Liver (tissue), 3 donors: Measurements from ENCODE around the gene ALPP.

Experiments
- CTCF ChIP-seq: fragments of 150-350 bp; IDR thresholded peaks from 2 replicates; pipeline ENCODE4 v1.5.1; 2017; ENCODE audit warnings: improper control_type of control experiment, low read depth, low read length; ENCODE audit not compliant: missing input control
- GABPA ChIP-seq, 2 donors: IDR thresholded peaks in 1 of 2; conservative IDR thresholded peaks in 1 of 2; 2 replicates each; pipeline ENCODE4 v1.6.1; 2016; ENCODE audit warnings: antibody characterized with exemption in 2 of 2, mild to moderate bottlenecking in 1 of 2, moderate library complexity in 1 of 2
- JUND ChIP-seq, 2 donors: IDR thresholded peaks; 2 replicates each; pipeline ENCODE4 v1.6.1; 2016; ENCODE audit warnings: antibody characterized with exemption in 2 of 2
- RAD21 ChIP-seq, 2 donors: IDR thresholded peaks; 2 replicates each; pipeline ENCODE4 v1.6.1; 2016; ENCODE audit warnings: antibody characterized with exemption in 2 of 2, mild to moderate bottlenecking in 2 of 2
- RXRA ChIP-seq, 2 donors: IDR thresholded peaks; 2 replicates each; pipeline ENCODE4 v1.6.1; 2017 to 2018; ENCODE audit warnings: antibody characterized with exemption in 2 of 2, mild to moderate bottlenecking in 1 of 2
- TAF1 ChIP-seq: conservative IDR thresholded peaks from 2 replicates; pipeline ENCODE4 v1.6.1; 2016; ENCODE audit warnings: antibody characterized with exemption, mild to moderate bottlenecking
- YY1 ChIP-seq: IDR thresholded peaks from 2 replicates; pipeline ENCODE4 v1.6.1; 2016; ENCODE audit warnings: antibody characterized with exemption, mild to moderate bottlenecking
- TF ChIP-seq, protein P1 (sequence below): IDR thresholded peaks from 2 replicates; pipeline ENCODE4 v1.6.1; 2016; ENCODE audit warnings: antibody characterized with exemption
- TF ChIP-seq, protein P2 (sequence below): IDR thresholded peaks from 2 replicates; pipeline ENCODE4 v1.6.1; 2016; ENCODE audit warnings: antibody characterized with exemption, mild to moderate bottlenecking
- donor health status: healthy.
- donor health status: healthy.

DNA sequence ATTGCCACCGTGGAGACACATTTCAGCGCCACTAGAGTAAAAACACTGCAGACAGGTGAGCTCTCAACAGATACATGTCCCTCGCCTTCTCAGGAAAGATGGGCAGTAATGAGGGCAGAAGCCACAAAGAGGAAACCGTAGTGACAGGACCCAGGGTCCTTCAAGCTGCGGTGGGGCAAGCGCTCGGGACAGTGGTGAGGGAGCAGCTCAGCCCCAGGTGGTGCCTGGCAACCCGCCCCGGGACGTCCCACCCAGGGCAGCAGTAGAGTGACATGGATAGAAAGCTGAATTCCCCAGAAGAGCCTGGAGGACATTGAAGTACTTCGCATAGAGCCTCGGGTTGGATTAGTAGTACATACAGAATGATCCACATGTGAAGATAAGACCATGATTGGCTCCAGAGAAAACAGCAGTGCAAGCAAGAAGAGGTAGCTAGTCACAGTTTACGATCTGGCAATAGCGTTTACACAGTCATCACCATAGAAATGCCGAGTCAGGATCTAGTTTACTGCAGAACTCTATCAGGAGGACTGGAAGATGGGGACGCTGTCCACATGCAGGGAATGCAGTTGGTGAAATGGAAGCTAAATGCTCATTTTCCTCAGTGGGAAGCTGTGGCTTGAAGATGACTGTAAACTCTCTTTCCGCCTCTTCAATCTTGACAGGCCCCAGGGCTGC lies 37.4 kb upstream of the ALPP start:
- TF ChIP-seq CTCF (no peak), GABPA (IDR thresholded peaks at IDR 0.05 in 1 of 2, conservative IDR thresholded peaks at IDR 0.05 in 1 of 2) (no peak), RAD21 (IDR thresholded peaks at IDR 0.05) (no peak), TAF1 (no peak), YY1 (no peak), RXRA (IDR thresholded peaks at IDR 0.05) (no peak), JUND (IDR thresholded peaks at IDR 0.05) (no peak)
- TF ChIP-seq, protein P1, sequence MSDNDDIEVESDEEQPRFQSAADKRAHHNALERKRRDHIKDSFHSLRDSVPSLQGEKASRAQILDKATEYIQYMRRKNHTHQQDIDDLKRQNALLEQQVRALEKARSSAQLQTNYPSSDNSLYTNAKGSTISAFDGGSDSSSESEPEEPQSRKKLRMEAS, result no peak
- TF ChIP-seq, protein P2, sequence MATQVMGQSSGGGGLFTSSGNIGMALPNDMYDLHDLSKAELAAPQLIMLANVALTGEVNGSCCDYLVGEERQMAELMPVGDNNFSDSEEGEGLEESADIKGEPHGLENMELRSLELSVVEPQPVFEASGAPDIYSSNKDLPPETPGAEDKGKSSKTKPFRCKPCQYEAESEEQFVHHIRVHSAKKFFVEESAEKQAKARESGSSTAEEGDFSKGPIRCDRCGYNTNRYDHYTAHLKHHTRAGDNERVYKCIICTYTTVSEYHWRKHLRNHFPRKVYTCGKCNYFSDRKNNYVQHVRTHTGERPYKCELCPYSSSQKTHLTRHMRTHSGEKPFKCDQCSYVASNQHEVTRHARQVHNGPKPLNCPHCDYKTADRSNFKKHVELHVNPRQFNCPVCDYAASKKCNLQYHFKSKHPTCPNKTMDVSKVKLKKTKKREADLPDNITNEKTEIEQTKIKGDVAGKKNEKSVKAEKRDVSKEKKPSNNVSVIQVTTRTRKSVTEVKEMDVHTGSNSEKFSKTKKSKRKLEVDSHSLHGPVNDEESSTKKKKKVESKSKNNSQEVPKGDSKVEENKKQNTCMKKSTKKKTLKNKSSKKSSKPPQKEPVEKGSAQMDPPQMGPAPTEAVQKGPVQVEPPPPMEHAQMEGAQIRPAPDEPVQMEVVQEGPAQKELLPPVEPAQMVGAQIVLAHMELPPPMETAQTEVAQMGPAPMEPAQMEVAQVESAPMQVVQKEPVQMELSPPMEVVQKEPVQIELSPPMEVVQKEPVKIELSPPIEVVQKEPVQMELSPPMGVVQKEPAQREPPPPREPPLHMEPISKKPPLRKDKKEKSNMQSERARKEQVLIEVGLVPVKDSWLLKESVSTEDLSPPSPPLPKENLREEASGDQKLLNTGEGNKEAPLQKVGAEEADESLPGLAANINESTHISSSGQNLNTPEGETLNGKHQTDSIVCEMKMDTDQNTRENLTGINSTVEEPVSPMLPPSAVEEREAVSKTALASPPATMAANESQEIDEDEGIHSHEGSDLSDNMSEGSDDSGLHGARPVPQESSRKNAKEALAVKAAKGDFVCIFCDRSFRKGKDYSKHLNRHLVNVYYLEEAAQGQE, result no peak
